Activated gamma-delta T cell treated with anti-CD3 and anti-CD28 coated beads, Interleukin-2, amount 50 U/mL, for 16 hours (primary cell): Measurements from ENCODE around the gene KSR2.

Experiments
- DNase-seq: peaks from one replicate; pipeline ENCODE4 v3.0.0-alpha.2; 2020; ENCODE audit warnings: low read depth

Gene KSR2

DNA sequence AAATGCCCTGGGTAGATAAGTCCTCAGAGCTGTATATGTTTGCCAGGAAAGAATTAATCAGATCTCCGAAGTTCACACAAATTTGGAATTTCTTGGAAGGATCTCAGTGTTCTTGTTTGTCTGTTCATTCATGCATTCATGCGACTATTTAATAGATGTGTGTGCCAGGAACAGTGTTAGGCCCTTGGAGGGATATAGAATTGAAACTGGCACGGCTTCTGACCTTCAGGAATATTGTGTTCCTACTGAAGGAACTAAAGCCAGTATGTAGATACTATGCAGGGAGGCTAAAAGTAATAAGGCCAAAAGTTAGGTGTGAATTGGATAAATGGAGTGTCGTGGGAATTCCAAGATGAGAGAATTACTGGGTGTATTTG, 441.3 kb downstream of the KSR2 start:
- no peak for DNase-seq

DNA sequence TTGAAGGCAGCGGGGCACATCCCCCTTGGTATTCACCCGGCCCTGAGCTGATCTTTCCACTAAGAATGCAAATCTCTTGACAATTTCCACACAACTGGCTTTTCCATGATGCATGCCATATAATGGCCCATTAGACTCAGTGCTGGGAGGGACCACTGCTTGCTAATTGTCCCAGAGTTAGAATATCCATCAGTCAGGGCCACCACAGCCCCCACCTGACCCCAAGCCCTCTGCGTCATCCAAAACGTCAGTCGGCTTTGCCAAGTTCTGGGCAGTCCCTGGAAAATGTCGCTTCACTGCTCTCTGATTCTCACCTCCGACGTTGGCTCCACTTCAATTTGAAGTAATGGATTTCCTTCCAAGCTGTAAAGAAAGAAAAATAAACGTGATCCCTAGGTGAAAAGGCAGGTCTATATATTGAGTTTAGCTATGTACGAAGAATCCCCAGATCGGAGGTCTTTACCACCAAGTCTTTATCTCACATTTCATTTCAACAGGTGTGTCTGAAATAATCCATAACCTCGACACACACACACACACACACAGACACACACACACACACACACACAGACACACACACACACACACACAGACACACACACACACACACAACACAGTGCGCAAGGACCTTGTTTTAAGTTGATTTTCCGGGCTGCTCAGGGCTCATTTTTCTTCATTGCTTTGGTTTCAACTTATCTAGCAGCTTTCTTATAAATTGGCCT, 441.9 kb downstream of the KSR2 start:
- no peak for DNase-seq

DNA sequence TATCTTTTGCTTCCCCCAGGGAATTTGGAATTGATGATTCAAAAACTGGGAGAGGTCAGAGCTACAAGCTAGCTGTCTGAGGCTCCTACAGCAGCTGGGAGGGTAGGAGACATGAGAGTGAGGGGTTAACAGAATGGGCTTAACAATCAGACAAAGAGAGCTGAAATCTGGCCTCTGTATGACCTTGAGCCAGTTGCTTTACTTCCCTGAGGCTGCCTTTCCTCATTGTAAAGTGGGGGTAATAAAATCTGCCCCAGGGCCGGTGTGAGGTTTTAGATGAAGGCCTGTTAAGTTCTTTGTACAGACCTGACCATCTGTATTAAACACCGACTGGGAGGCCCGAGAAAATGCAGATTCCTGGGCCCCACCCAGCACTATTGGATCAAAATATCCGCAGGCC, 443.0 kb downstream of the KSR2 start:
- no peak for DNase-seq

DNA sequence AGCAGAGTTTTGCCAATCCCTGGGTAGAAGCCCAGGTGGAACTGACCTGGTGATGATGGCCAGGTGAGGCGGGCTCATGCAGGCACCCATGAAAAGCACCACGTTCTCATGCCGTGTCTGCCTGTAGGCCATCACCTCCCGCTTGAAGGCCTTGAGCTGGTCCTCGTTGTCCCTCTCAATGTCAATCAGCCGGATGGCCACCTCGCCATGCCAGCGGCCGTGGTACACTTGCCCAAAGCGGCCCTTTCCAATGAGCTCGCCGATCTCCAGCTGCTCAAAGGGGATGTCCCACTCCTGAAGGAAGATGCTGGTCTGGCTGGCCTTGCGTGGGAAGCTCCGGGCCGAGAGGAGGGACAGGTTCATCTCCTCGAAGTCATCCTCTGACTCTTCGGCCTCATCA, 444.0 kb downstream of the KSR2 start:
- DNase-seq, result no peak

DNA sequence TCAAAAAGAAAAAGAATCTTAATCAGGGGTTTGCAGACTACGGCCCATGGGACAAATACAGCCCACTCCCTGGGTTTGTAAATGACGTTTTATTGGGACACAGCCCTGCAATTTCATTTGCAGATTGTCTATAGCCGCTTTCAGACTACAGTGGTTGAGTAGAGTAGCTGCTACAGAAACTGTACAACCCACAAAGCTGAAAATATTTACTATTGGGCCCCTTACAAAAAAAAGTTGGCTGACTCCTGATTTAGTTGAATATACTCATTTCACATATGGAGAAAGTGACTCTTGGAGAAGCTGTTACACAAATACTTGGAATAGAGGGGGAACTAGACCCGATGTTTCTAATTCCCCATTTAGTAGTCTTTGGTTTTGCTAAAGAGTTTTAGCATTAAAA, 444.8 kb downstream of the KSR2 start:
- no peak for DNase-seq

DNA sequence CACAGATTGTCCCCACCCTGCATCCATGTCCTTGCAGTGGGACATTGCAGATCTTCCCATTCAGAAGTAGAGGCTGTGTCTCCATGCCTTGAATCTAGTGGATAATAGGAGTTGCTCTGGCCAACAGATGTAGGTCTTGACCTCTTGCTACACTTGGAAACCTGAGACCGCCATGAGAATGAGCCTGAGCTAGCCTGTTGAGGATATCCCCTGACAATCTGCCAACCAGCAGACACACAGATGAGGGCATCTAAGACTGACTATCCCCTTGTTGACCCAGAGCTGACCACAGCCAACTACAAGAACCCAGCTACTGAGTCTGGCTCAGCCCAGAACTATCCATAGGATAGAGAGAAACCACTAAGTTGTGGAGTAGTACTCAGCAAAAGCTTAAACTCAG, 446.2 kb downstream of the KSR2 start:
- no peak for DNase-seq

DNA sequence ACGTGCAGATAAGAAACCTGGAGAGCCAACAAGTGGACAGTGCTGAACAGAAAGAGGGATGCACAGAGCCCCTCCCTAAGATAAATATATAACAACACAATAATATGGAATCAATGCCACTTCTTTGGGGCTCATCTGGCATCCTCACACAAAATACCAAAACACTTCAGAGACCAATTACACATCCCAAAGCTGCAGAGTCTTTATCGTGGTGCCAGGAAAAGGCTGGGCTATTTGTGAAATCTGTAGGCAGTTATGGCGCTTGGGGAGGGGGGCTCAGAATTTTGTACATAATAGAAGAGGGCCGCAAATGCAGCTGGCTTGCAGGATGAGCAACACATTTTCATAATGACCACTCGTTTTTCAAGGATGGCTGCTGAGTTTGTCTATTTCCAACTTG, 446.9 kb downstream of the KSR2 start:
- DNase-seq, result no peak

DNA sequence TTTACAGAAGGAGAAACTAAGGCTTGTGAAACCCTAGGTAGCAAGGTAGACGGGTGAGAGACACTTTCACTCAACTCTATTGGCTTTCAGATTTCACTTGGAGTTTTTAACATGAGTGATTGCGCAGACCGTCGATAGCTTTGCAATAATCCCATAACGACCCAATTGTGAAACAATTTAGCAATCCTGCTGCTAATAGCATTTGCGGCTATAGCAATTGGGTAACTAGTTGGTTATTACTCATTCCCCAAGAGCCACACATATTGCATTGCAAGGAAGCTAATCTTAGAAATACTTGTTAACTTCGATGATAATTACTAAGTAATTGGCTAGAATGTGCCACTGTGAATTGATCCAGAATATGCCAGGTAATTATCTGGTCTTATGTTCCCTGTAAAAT, 447.4 kb downstream of the KSR2 start:
- DNase-seq, result no peak

DNA sequence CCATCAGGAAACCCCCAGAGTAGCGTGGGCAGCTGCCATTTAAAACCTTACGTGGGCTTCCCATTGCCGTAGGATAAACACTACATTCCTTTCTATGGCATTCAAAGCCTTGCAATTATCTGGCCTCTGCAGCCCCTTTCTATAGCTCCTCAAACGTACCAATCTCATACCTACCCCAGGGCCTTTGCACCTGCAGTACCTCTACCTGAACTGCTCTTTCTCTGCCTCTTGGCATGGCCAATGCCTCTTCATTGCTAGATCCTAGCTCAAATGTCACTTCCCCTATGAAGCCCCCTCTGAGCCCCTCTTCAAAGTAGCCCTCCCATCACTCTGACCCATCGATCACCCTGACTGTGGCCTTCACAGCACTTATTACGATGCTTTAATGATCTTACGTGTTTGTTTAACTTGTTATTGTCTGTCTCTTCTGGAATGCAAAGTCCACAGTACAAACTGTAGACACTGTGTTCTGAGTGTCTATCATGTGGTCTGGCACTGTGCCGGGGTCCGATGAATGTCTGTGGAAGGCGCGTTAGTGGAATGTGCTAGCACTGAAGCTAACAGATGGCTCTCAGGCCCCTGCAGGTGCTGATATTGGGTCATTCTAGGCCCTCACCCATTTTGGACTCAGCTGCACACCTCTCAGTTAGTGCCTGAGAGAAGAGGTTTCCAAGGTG, 450.1 kb downstream of the KSR2 start:
- no peak for DNase-seq

DNA sequence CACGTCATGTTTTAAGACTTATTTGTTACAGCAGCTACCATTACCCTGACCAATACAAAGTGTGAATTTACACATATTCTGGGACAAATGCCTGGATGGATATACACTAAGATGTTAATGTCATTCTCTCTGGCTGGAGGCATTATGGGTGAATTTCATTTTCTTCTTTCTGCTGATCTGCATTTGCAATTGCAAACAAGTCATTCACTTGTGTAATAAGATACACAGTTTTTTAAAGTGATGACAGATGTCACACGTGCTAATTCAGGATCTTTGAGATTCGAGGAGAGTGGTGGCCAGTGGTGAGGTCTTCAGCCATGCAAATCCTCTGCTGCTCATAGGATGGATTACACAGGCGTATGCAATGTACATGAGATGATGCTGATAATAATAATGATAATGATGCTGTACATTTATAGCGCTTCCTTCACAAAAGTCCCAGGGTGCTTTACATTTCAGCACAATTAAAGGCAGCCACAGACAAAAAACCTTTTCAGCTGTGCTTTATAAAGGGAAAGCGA, 451.5 kb downstream of the KSR2 start:
- no peak for DNase-seq

DNA sequence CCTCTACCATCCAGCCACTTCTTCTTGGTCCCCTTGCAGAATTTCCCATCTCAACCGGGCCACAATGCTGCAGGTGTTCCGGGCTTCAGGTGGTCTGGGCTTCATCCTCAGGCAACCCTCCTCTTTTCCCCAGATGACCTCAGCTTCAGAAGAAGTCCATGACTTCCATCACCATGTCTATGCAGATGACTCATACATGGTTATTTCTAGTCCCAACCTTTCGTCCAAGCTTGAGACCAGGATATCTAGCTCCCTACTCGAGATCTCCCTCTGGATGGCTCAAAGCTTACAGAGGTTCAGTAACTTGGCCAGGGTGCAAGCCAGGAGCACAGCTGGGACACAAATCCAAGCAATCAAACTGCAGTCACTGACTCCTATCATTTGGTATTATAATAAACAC, 452.8 kb downstream of the KSR2 start:
- no peak for DNase-seq

DNA sequence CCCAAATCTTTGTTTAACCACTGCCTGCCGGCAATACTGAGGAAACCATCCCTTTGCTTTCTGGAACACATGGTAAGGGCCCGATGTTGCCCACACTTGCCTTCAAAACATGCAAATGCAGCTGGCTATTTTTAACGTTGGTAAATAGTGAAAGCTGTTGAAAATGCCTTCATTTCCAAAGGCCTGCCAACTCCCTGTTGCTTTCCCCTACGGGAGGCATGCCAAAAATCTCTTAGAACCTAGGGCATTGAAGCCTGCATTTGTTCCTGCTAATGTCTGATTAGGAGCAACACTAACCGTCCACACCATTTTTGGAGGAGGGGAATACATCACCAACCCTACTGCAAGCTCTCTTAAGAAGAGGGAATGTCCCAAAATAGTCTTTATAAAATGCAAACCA, 454.8 kb downstream of the KSR2 start:
- DNase-seq, result no peak

DNA sequence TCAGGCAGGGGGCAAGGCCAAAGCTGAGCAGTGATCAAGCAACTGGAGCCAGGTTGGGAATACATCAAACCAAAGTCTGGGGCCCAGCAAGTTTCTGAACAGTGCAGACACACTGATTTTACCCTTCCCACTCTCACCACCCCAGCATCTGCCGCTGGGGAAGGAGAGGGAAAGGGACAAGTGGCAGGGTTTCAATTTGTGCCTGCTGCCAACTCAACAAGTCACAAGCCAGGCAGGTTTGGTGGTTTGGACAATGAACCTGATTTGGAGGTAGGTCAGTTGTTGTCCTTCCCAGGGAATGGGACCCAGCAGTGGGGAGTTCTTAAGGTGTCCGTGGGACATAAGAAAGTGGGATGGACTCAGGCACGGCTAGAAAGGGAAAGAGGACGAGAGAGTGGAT, 455.4 kb downstream of the KSR2 start:
- DNase-seq, result no peak

DNA sequence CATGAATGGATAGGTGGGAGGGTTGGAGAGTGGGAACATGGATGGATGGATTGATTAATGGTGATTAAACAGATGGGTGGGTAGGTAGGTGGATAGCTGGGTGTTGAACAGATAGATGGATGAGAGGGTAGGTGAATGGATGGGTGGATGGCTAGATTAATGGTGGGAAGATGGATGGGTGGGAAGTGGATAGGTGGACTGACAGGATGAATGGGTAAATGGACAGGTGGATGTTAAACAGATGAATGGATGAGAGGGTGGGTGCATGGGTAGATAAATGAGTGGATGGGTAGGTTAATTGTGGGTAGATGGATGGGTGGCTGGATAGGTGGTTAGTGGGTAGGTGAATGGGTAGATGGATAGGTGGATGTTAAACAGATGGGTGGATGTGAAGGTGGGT, 460.3 kb downstream of the KSR2 start:
- DNase-seq, result no peak

DNA sequence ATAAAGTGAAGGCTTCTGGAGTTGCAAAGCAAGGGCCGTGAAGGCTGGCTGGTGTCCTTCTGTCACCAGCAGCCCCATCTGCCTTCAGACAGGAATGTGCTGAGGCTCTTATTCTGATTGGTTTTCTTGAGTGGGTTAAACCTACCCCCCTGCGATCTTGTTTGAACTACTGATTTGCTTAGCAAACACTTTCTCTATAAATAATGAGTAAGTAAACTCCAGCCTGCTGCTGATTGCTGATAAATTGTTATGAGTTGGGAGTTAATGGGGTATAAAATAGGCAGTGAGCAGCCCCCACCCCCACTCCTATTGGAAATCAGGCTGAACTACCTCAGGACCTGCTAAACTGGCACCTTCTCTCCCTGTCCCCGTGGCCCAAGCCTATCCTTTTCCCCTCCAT, 461.2 kb downstream of the KSR2 start:
- DNase-seq, result no peak

DNA sequence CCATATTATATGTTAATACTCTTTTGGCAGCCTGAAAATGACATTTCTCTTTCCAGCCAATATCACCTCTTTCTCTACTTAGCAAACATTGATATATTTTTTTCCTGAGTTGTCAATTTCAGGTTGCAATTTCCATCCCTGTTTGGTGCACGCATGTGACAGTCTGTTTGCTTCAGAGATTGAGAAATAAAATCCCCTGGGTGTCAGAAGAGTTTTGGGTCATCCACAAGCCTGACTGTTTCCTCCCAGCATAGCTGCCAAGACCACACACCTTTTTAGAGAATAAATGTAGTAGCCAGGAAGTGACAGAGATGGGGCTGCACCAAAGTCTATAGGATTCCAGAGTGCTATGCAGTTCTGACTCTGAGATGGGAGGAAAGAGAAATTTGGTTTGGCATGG, 462.5 kb downstream of the KSR2 start:
- DNase-seq, result no peak

DNA sequence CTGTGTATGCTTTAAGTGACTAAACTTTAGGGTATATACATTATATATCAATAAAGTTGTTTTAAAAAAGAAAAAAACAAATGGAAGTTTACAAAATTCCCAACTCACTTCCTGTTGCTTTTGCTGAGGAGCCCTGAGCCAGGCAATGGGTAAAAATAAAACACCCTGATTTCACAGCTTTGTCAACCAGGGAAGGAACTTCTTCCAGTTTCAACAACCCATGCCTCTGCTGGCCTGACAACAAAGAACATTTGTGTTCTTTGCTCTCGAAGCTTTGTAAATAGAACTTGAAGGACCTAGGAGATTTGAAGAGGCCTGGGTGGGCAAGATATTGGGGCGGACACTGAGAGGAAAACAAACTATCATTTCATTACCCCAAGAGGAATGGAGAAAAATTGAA, 466.2 kb downstream of the KSR2 start:
- DNase-seq, result no peak

DNA sequence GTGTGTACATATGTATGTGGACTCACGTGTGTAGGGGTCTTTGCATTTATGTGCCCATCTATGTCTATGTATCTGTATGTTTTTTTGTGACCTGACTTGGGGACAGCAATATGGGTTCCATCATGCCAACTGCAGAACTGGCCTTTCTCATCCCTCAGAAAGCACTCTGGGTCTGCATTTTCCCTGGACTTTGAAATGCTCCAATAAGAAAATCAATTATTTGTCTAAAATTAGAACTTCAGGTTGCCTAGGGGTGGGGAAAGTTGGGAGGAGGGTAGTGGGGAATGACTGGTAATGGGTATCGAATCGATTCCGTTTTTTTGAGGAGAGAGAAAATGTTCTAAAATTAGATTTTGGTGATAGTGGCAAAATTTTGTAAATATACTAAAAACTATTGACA, 466.6 kb downstream of the KSR2 start:
- no peak for DNase-seq

DNA sequence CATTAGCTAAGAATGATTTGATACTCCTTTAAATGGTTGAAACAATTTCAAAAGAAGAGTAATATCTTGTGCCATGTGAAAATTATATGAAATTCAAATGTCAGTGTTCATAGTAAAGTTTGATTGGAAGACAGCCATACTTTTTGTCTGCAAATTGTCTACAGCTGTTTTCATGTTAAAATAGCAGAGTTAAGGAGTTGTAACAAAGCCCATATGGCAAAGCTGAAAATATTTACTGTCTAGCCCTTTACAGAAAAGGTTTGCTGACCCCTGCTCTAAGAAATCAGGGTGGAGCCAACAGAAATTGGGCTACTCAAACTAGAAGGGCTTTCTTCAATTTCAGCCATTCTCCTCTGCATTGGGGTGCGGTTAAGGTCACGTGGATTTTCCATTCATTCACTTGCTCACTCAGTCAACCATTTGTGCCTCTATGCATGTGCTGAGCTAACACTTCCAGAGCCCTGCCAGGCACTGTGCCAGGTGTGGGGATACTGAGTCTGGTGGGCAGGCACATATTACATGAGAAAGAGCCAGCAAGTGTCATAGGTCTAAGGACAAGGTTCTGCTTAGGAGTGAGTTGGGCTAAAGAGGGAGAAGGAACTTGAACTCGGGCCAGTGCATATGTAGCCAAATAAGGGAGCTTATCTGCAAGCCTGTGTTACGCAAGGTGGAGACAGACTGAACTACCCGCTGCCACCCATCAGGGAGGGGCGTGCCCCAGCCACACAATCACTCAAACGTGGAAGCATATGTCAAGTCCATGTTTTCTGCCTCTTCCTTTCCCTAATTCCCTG, 467.5 kb downstream of the KSR2 start:
- DNase-seq, result no peak

DNA sequence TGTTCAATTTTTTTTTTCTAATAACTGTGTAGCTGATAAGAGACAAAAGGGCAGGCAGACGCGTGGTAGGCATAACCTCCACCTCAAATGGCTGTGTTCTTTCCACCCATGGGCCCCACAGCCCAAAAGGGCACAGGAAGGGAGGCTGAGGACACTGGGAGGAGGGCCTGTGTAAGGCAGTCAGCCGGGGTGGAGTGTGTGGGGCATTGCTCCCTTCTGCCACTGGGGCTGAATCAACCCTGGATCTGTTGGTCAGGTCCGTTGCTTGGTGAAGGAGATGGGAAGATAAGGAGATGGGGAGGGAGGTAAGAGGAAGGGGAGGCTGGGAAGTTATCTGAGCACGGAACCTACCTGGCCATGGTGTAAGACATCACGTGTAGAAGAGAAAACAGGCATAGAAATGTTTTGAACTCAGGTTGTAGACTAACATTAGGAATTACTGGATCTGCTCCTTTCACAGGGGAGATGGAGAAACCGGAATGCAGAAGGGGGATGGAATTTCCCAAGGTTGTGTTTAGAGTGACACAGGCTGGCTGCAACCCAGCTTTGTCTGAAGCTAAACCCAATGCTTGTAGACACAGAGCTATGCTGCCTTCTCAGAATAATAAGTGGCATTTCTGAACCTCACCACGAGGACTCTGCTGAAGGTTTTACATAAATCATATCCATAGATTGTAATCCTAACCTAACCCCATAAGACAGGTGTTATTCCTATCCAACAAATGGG, 468.9 kb downstream of the KSR2 start:
- DNase-seq, result no peak

DNA sequence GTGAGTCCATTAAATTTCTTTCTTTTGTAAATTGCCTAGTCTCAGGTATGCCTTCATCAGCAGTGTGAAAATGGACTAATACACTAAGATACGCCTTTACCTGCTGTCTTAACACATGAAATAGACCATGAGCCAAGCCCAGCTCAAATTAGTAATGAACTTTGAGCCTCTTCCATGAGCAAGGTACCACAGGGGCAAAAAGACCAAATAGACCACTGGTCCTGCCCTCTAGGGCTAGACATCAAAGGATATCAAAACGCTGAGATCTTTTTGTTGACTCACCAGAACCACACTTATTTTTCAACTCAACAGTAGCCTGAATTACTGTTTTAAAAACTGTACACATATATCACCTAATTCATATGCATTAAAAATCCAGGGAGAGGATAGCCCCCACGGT, 469.9 kb downstream of the KSR2 start:
- DNase-seq, result no peak

DNA sequence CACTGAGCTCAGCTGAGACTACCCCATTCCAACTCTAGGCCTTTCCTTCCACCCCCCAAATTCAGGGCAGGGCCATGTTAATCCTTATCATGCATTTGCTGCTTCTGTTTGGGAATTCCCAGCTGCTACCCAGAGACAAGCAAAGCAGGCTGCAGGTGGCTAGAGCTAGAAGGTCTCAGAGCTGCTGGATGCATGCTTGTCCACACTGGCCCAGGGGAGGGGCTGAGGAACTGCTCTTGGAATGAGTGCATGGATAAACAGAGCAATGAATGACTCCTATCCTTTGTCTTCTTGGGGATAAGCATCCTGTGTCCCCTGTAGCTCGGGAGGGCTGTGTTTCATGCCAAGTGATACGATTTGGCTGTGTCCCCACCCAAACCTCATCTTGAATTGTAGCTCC, 470.5 kb downstream of the KSR2 start:
- no peak for DNase-seq

DNA sequence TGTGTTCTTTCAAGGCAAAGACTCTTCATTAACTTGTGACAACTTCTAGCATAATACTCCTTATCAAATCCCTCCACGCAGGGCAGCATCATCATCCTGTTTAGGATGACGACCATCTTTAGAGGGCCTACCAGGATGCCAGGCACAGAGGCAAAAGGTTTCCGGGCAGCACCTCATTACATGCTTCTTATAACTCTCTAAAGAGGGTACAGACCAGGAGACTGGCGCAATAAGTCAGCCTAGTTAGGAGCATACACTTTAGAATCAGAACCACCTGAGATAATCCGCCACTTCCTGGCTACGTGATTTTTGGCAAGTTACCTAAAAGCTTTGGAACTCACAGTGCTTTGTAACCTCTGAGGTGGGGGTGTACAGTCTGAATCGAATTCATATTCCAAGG, 471.4 kb downstream of the KSR2 start:
- no peak for DNase-seq
